SK-MEL-5 (cell line): ENCODE measurements around the gene OR10J5. TPM values are rescaled to one million over a fixed set of nuclear protein-coding genes. Genes with fewer than 3 reads are reported as not detected.
"Not testable (repeated sequence)": the region's sequence is repeated elsewhere in the genome, so short reads cannot be mapped to it uniquely, and the experiment has no call there.

Experiments used
- DNase-seq: peaks from one replicate; pipeline ENCODE4 v3.0.0-alpha.2; 2016; ENCODE audit warnings: low read depth, low spot score
- in situ Hi-C: cut with HindIII; loops from 2 replicates; pipeline ENCODE4 v1.10.0; 2016; ENCODE audit warnings: low sequenced_read_pairs, high pct_unique_total_duplicates, low pct_unique_long_range_greater_than_20kb
- polyA plus RNA-seq, 2 experiments: library from polyadenylated mRNA; depleted of rRNA; stranded (reverse); fragments of >200 nt; gene quantifications; 2 replicates each; pipeline ENCODE4 v1.2.3, GENCODE V29; 2015
- total RNA-seq: library from RNA; depleted of rRNA; stranded (reverse); fragments of >200 nt; shearing (Covaris generic); gene quantifications from 2 replicates; pipeline ENCODE4 v1.2.3, GENCODE V29; 2014; rRNA removed

OR10J5 gene, protein sequence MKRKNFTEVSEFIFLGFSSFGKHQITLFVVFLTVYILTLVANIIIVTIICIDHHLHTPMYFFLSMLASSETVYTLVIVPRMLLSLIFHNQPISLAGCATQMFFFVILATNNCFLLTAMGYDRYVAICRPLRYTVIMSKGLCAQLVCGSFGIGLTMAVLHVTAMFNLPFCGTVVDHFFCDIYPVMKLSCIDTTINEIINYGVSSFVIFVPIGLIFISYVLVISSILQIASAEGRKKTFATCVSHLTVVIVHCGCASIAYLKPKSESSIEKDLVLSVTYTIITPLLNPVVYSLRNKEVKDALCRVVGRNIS
- total RNA-seq: not detected in 2 replicates
- not detected in 2 replicates for polyA plus RNA-seq (2015; cell fraction: cytosol; rRNA removed)
- polyA plus RNA-seq (2015; cell fraction: nucleus; rRNA removed): not detected in 2 replicates

DNA sequence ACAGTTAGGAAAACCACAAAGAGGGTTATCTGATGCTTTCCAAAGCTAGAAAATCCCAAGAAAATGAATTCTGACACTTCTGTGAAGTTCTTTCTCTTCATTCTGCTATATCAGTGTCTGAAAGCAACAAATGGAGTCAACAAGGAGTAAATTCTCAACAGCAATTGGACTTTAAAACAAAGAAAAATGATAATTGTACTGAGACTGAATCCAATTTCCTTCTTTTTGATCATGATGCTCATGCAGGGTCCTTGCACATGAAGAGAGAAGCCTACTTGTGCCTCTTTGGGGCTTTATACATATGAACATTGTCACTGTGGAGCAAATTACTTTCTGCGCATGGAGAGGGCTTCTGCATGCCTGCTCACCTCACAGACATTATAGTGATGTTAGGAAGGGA is at the start of gene OR10J5:
Gene OR10J5 (minus strand): TSS at position 101 of the 400 bp plus-strand sequence. CDS start 0 bp downstream, at position 101.
- DNase-seq: no peak
- in situ Hi-C loops: no loop called here

DNA sequence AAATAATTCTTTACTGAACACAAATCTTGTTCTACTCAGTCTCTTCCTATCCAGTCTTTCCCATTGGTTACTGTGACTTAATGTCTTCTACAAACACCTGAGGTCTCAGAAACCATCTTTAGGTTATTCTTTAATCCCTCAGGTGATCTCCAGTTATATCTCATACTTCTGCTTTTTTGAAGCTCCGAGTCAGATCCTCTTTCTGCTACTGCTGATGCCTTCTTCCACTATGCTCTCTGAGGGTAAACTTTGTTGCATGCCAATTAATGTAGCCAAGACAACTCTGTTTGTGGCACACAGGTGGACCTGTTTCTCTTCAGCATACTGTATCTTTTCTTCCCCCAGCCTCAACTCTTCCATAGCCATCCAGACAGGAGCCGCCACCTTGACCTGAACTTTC is 48.7 kb upstream of the OR10J5 start:
- no peak for DNase-seq
- in situ Hi-C loops: no loop called here

GRCh38 chr1:159581422-159581821 is 45.6 kb upstream of the OR10J5 start:
- in situ Hi-C loops: no loop called here
- DNase-seq: no peak

- DNase-seq: no peak
- in situ Hi-C loops: no loop called here
Observed at GRCh38 chr1:159580340-159580739, 44.5 kb upstream of the OR10J5 start.

DNA sequence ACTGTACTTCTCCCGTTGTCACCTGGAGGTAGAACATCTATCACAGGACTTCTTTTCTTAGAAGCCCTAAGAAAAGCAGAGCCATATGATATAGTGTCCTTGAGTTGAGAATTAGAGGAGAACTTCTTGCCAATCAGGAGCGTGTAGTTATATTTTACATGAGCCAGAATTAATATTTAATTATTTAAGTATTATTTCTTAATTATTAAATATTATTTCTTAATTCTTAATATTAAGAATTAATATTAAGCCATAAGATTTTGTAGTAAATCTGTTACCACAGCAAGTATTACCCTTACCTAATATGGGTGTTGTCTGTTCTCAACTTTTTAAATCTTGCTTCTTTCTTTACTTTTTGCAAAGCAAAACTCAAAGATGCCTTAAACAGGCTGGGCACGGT is 41.6 kb upstream of the OR10J5 start:
- in situ Hi-C loops: no loop called here
- DNase-seq: no peak

DNA sequence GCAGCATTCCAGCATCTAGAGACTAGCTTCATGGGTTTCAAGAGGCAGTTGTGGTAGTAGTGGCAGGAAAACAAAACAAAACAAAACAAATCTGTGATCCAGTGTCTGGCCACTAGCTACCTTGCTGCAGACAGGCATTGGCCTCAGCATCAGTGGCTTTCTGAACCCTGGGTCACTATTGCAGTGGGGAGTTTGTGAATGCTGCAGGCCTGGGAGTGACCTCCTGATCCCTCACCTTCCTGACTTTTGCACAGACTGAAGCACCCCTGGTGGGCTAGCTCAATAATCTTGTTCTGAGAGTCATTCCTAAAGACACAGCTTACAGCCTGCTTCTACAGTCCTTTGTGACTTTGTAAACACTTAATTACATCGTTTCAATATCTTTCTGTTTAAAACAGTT is 26.9 kb upstream of the OR10J5 start:
- in situ Hi-C loops: no loop called here

DNA sequence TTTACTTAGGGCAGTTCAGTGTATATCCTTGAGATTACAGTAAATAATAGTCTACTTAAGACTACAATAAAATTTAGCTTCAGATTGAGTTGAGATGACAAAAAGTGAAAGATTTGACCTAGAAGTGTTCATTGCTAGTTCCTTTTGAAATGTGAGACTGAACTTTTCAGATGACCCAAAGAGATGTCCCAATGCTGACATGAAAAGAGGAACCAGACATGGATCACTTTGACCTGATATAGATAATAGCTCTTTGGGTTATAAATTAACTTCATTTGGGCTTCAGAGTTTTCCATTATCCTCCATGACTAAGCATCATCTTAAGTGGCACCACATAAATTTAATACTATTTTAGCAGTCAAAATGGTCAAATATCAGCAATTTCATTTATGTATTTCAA is 25.7 kb upstream of the OR10J5 start:
- no peak for DNase-seq
- in situ Hi-C loops: no loop called here

More for the DNA sequence above, 26.9 kb upstream of the OR10J5 start:
- DNase-seq: no peak

DNA sequence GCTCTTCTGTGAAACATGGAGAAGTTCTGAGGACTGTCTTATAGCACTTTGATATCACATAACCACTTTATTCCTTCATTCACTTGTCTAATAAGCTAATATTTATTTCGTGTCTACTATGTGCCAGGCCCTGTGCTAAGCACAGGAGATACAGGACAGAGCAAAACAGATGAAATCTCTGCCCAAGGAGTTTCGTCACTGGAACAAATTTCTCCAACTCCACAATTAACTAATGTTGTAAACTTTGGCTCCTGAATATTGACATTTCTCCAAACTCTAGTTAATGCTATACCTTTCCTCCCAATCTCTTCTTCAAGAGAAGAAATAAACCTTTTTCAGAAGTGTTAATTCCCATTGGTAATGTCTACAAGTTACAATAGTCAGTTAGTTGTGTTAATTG is 24.8 kb upstream of the OR10J5 start:
- DNase-seq: no peak
- in situ Hi-C loops: no loop called here

DNA sequence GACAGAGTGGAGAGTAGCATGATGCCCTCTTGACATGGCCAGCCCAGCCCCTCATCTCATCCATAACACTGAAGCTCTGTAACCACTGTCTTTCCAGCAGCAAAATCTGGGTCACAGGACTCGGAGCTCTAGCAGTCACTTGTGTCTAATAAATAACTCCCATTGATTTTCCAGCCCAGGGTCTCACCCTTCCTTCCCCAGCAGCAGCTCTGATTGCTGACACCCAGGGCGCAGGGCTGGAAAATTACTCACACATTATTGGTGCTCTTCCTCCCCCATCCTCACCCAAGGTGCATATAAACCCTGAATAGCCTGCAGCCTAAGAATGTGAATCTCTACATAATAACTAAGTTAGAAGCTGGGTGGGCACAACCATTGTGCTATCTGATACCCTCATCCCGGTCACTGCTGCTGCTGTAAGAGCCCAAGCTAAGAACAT is 21.1 kb upstream of the OR10J5 start:
- DNase-seq: peak; percentile 72

GRCh38 chr1:159554696-159555095 is 18.9 kb upstream of the OR10J5 start:
- no peak for DNase-seq

More for the DNA sequence above, 21.1 kb upstream of the OR10J5 start:
- in situ Hi-C loops: no loop called here

DNA sequence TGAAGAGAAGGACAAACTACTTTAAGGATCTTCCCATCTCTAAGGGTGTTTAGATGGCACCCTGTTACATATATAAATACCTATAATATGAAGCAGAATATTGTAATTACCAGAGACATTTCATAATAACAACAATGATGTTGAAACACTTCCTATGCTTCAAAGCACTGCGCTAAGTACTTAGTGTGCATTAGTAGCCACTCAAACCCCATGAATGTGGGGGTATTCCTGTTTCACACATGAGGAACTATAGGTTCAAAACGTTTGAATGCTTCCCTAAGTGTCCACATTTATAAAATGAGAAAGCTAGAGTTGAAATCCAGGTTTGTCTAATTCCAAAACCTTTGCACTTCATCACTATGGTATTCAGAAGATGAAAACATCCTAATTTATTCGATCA is 18.5 kb upstream of the OR10J5 start:
- no peak for DNase-seq
- in situ Hi-C loops: no loop called here

More at GRCh38 chr1:159554696-159555095, 18.9 kb upstream of the OR10J5 start:
- in situ Hi-C loops: no loop called here

GRCh38 chr1:159548126-159548525 is 12.3 kb upstream of the OR10J5 start:
- DNase-seq: no peak
- in situ Hi-C loops: no loop called here

DNA sequence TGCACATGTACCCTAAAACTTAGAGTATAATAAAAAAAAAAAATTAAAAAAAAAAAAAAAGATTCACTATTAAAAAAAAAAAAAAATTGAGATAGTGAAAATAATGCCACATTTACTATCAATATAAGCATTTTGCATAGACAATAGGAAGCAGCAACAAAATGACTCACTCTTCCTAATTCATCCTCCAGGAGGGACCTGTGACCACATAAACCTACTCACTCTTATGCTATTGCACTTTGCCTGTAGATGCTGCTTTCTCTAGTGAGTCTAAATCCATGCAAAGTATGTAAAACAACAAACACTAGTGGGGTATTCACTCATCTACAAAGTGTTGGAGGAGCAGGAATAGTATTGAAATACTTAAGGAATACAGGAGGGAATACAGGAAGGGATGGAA is 2.9 kb downstream of the OR10J5 start:
- DNase-seq: no peak
- in situ Hi-C loops: no loop called here

- in situ Hi-C loops, DNase-seq: not testable (repeated sequence)
Observed at GRCh38 chr1:159524792-159525191, 11.0 kb downstream of the OR10J5 start.

GRCh38 chr1:159510229-159510541 is 25.6 kb downstream of the OR10J5 start:
- no peak for DNase-seq
- in situ Hi-C loops: no loop called here

DNA sequence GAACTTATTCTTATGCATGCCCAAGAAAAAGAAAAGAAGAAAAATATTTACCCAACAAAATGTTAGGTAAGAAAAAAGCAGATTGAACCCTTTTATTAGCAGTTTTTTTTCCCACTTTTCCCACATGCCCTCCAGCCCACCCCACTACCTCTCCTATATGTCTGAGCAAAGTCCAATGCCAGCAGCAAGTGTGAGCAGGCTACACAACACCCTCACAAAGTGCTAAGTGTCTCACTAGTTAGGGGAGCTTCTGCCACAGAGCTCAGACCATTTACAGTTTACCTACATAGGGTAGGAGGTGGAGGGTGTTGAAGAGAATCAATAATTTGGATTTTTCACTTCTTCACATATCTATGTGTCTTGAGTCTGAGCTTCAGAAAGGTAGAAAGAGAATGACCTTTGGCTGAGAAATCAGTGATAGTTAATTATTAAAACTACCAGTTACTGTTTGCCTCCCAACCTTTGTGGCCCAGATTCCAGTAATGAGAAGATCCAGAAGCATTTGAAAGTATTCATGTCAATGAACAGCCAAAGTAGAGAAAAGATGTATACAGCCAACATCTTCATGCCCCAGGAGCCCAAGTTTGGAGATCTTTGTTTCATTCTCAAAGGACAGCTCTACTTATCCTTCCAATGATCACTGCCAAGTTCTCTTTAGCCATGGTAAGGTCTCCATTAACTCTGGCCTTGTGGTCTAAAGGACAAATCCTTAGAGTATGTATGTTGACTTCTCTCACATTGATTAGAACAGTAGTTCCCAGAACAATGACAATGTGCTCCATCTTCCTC is 26.2 kb downstream of the OR10J5 start:
- in situ Hi-C loops: no loop called here
- no peak for DNase-seq

GRCh38 chr1:159508951-159509350 is 26.9 kb downstream of the OR10J5 start:
- DNase-seq: no peak
- in situ Hi-C loops: no loop called here

DNA sequence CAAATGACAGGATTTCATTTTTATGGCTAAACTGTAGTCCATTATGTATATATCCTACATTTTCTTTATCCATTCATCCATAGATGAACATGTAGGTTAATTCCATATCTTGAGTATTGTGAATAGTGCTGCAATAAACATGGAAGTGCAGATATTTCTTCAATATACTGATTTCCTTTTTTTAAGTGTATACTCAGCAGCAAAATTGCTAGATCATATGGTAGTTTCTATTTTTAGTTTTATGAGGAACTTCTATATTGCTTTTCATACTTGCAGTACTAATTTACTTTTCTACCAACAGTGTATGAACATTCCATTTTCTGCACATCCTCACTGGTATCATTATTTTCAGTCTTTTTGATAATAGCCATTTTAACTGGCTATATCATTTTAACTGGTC is 30.1 kb downstream of the OR10J5 start:
- in situ Hi-C loops: no loop called here

DNA sequence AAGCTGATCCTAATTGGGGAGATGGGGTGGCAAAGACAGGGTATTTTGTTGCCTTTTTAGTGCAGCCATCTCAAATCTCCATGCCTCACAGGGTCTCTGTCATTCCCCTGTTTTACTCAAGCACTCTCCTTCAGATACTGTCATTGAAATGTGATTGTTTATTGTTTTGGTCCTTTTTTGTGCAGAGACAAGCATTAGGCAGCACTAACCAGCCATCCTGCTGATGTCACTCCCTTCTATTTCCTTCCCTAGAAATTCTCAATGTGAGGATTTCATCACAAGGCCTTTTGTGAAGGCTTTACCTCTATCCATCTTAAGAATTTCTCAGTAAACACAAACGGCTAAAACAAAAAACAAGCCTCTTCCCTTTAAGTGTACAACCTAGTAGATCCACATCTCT is 34.7 kb downstream of the OR10J5 start:
- in situ Hi-C loops: no loop called here
- no peak for DNase-seq

More for the DNA sequence above, 30.1 kb downstream of the OR10J5 start:
- DNase-seq: no peak
